ENCODE data around the gene GCDH.

DNA sequence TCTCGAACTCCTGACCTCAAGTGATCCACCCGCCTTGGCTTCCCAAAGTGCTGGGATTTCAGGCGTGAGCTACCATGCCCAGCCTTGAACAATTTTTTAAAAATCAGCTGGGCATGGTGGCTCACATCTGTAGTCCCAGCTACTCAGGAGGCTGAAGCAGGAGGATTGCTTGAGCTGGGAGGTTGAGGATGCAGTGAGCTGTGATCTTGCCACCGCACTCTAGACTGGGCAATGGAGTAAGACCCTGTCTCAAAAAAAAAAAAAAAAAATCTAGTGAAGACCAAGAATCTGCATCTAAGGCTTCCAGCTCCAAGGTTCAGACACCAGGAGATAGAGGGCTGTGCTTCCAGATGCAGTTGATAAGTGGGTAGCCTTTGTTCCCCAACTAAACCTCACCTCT, 26.8 kb upstream of the GCDH start:
- TF ChIP-seq, protein P1, sequence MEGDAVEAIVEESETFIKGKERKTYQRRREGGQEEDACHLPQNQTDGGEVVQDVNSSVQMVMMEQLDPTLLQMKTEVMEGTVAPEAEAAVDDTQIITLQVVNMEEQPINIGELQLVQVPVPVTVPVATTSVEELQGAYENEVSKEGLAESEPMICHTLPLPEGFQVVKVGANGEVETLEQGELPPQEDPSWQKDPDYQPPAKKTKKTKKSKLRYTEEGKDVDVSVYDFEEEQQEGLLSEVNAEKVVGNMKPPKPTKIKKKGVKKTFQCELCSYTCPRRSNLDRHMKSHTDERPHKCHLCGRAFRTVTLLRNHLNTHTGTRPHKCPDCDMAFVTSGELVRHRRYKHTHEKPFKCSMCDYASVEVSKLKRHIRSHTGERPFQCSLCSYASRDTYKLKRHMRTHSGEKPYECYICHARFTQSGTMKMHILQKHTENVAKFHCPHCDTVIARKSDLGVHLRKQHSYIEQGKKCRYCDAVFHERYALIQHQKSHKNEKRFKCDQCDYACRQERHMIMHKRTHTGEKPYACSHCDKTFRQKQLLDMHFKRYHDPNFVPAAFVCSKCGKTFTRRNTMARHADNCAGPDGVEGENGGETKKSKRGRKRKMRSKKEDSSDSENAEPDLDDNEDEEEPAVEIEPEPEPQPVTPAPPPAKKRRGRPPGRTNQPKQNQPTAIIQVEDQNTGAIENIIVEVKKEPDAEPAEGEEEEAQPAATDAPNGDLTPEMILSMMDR (IDR thresholded peaks at IDR 0.05): no peak
- TF ChIP-seq POLR2A (IDR thresholded peaks at IDR 0.05): no peak
